ENCODE measurements around the gene TAGLN.

The TAGLN gene

GRCh38 chr11:117232092-117232878 is 33.1 kb downstream of the TAGLN start, which contains the start of gene RNF214:
Gene RNF214, plus strand, starts transcription at chr11:117232671. Its CDS starts 1,602 bp downstream, at chr11:117234273.
- peak; percentile 61 for DNase-seq

GRCh38 chr11:117232911-117233409 is 33.8 kb downstream of the TAGLN start:
- no peak for DNase-seq

GRCh38 chr11:117238221-117238620 is 39.1 kb downstream of the TAGLN start:
- no peak for DNase-seq

GRCh38 chr11:117239295-117239694 is 40.1 kb downstream of the TAGLN start:
- no peak for DNase-seq

- no peak for DNase-seq
Observed at GRCh38 chr11:117248341-117248740, 49.2 kb downstream of the TAGLN start.

- DNase-seq, result no peak
Observed at GRCh38 chr11:117249571-117249970, 50.4 kb downstream of the TAGLN start.

- DNase-seq, result no peak
Observed at GRCh38 chr11:117251506-117251905, 52.3 kb downstream of the TAGLN start.

GRCh38 chr11:117255966-117256365 is 56.8 kb downstream of the TAGLN start:
- no peak for DNase-seq

- DNase-seq, result no peak
Observed at GRCh38 chr11:117256573-117256972, 57.4 kb downstream of the TAGLN start.

Data from activated T-cell treated with anti-CD3 and anti-CD28 coated beads for 4 hours (primary cell).